ENCODE results near the gene IQCK. TPM values are rescaled to one million over a fixed set of nuclear protein-coding genes. Genes with fewer than 3 reads are reported as not detected.

IQCK gene
- total RNA-seq, 1 donor from 2014 or later: 19.2 TPM

DNA sequence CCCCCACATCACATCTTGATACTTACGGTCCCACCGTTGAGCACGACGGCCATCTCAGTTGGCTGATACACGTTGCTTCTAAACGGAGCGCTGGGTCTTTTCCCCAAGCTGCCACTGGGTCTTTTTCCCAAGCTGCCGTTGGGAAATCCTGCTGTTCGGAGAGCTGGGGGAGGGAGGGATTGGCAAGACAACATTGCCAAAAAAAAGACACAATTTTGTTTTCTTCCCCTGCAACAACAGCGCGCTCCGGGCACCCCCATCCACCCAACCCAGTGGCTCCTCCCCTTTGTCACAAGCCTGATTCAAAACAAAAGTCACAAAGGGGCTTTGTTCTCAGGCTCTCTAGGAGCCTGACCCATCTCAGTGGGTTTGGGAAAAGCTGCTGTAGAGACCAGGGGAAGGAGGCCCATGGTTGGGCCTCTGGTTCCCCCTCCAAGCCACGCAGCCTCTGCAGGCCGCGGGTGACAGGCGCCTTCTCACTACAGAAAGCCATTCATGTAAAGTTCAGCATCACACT is 143.8 kb downstream of the IQCK start:
- DNase-seq (ENCODE audit: extremely low spot score in 2 of 2): no peak
- Histone ChIP-seq H3K4me1 (no peaks in the 10 kb centered on the region), H3K27me3 (no peaks in the 10 kb centered on the region), H3K4me3 (no peak overlapping the region), H3K36me3 (peaks cover 0 to 7% of the 10 kb centered on the region in 2 donors), H3K9me3 (no peaks in the 10 kb centered on the region), H3K27ac (no peak overlapping the region)
- TF ChIP-seq POLR2A (IDR thresholded peaks at IDR 0.05) (no peak), POLR2AphosphoS5 (IDR thresholded peaks at IDR 0.05; ENCODE audit: insufficient read depth in 1 of 2, low read depth in 1 of 2) (no peak)
- TF ChIP-seq, protein P1, sequence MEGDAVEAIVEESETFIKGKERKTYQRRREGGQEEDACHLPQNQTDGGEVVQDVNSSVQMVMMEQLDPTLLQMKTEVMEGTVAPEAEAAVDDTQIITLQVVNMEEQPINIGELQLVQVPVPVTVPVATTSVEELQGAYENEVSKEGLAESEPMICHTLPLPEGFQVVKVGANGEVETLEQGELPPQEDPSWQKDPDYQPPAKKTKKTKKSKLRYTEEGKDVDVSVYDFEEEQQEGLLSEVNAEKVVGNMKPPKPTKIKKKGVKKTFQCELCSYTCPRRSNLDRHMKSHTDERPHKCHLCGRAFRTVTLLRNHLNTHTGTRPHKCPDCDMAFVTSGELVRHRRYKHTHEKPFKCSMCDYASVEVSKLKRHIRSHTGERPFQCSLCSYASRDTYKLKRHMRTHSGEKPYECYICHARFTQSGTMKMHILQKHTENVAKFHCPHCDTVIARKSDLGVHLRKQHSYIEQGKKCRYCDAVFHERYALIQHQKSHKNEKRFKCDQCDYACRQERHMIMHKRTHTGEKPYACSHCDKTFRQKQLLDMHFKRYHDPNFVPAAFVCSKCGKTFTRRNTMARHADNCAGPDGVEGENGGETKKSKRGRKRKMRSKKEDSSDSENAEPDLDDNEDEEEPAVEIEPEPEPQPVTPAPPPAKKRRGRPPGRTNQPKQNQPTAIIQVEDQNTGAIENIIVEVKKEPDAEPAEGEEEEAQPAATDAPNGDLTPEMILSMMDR (IDR thresholded peaks at IDR 0.05): no peak
- intact Hi-C loops (cut with DNase I): no loop called here

DNA sequence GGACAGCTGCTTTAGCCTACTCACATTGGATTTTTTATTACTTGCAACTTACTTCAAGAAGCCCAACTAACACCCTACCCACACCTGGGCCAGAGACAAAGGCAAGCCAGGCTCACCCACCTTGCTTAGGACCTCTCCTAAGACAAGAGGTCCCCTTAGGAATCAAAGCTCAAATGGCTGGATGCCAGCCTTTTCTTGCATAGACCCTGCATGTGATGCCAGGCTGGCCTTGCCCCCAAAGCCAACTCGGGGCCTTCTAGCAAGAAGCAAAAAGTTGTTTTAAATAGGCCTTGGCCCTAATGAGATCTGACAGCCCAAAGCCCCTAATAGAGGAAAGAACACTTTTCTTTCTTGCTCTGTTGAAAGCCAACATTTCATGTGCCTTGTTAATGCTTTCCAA is 145.9 kb downstream of the IQCK start:
- intact Hi-C loops (cut with DNase I): no loop called here
- H3K4me3 ChIP-seq: no peak overlapping the region
- no peak for DNase-seq (ENCODE audit: extremely low spot score in 2 of 2)
- H3K27me3 ChIP-seq: no peaks in the 10 kb centered on the region
- TF ChIP-seq POLR2AphosphoS5 (IDR thresholded peaks at IDR 0.05; ENCODE audit: insufficient read depth in 1 of 2, low read depth in 1 of 2) (no peak), POLR2A (IDR thresholded peaks at IDR 0.05) (no peak)
- TF ChIP-seq, protein P1 (IDR thresholded peaks at IDR 0.05): no peak
- H3K4me1 ChIP-seq: no peaks in the 10 kb centered on the region
- H3K36me3 ChIP-seq: peaks cover 0 to 7% of the 10 kb centered on the region in 2 donors
- no peak overlapping the region for H3K27ac ChIP-seq
- no peaks in the 10 kb centered on the region for H3K9me3 ChIP-seq

DNA sequence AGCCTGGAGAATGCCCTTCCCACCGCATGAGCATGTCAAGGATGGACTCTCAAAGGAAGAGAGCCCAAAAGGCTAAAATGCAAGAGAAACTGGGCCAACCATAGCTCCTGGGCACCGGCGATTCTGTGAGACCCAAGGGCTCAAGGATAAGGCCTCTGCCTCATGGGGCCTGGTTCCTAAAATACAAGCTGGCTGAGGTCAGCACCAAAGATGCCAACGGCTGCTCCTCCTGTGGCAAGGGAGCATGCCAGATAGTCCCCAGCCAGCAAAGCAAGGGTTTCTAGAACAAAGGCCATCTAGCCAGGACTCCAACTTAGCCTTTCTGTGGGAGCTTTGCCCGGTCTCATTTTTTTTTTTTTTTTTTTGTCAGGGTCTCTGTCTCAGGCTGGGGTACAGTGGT is 146.5 kb downstream of the IQCK start:
- no peak overlapping the region for H3K27ac ChIP-seq
- no peaks in the 10 kb centered on the region for H3K4me1 ChIP-seq
- no peak overlapping the region for H3K4me3 ChIP-seq
- DNase-seq (ENCODE audit: extremely low spot score in 2 of 2): no peak
- peaks cover 0 to 4% of the 10 kb centered on the region in 2 donors for H3K36me3 ChIP-seq
- H3K9me3 ChIP-seq: no peaks in the 10 kb centered on the region
- H3K27me3 ChIP-seq: no peaks in the 10 kb centered on the region
- TF ChIP-seq, protein P1 (IDR thresholded peaks at IDR 0.05): no peak
- no peak for TF ChIP-seq POLR2AphosphoS5 (IDR thresholded peaks at IDR 0.05; ENCODE audit: insufficient read depth in 1 of 2, low read depth in 1 of 2)
- intact Hi-C loops (cut with DNase I): no loop called here

DNA sequence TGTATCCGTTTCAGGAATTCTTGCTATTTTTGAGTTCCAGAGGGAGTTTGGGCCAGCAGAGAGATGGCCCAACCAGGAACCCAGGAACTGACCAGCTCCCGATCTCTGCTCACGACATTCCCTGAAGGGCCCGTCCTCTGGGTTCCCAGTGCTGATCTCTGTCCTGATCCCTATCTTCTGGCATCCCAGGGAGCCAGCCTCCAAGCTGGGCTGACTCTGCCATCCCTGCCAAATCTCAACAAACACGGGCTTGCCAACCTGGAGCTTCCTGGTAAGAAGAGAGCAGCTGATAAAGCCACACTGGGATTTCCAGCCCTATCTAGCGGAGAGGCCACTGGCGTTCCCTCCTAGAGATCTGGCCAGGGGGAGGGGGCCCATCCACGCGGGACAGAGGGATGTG is 150.3 kb downstream of the IQCK start:
- Histone ChIP-seq H3K27me3 (no peaks in the 10 kb centered on the region), H3K27ac (no peak overlapping the region), H3K9me3 (no peaks in the 10 kb centered on the region), H3K4me3 (no peak overlapping the region), H3K36me3 (no peaks in the 10 kb centered on the region), H3K4me1 (no peaks in the 10 kb centered on the region)
- TF ChIP-seq POLR2A (IDR thresholded peaks at IDR 0.05) (no peak), POLR2AphosphoS5 (IDR thresholded peaks at IDR 0.05; ENCODE audit: insufficient read depth in 1 of 2, low read depth in 1 of 2) (no peak)
- TF ChIP-seq, protein P1 (IDR thresholded peaks at IDR 0.05): no peak
- no peak for DNase-seq (ENCODE audit: extremely low spot score in 2 of 2)
- intact Hi-C loops (cut with DNase I): no loop called here

DNA sequence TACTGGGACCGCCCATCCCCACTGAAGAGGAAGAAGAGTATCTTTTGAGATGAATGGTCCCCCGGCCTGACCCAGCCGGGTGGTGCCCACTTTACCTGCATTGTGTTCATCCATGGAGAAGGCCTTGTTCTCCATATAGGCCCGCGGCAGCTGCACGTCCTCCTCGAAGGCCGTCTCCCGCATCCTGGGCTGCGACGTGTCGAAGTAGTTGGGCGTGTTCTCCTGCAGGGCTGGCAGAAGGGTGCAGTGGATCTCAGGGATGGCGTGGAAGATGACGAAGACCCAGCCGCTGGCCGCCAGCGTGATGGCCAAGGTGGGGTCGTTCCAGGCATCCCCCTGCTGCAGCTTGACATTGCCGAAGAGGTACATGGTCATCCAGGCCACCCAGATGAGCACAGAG is 153.7 kb downstream of the IQCK start:
- no peak for DNase-seq (ENCODE audit: extremely low spot score in 2 of 2)
- peaks cover 28% of the 10 kb centered on the region for H3K4me1 ChIP-seq
- no peaks in the 10 kb centered on the region for H3K36me3 ChIP-seq
- TF ChIP-seq, protein P1 (IDR thresholded peaks at IDR 0.05): no peak
- no peak for TF ChIP-seq POLR2AphosphoS5 (IDR thresholded peaks at IDR 0.05; ENCODE audit: insufficient read depth in 1 of 2, low read depth in 1 of 2)
- no peak for TF ChIP-seq POLR2A (IDR thresholded peaks at IDR 0.05)
- intact Hi-C loops (cut with DNase I): no loop called here
- no peak overlapping the region for H3K4me3 ChIP-seq
- no peak overlapping the region for H3K27ac ChIP-seq
- H3K27me3 ChIP-seq: no peaks in the 10 kb centered on the region
- no peaks in the 10 kb centered on the region for H3K9me3 ChIP-seq

Measured in vagina (tissue), 2 donors.